ENCODE data around the gene SCAF4.
A peak's percentile ranks its signal among the peaks of the same experiment; 100 is the strongest.

SCAF4 gene

DNA sequence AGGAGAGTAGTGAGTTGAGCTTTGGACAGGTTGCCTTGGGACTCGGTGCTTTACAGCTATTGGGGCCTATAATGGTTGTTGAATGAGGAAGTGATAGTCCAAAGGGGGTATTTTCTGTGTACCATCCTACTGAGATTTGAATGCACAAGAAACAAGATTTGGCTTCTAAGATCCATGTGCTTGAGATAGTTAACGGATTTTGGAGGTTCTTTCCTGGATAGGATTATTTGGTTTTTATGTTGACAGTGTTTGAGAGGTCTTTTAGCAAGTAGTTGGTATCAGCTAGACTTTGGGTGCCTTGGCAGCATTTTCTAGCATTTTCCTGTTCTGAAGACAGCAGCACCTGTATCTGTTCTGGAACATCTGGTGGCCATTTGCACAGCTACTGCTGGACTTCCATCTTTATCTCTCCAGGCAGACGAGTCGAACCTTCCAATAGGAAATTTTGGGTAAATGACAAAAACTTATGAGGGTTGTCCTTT, 3.6 kb upstream of the SCAF4 start:
- DNase-seq = no peak

DNA sequence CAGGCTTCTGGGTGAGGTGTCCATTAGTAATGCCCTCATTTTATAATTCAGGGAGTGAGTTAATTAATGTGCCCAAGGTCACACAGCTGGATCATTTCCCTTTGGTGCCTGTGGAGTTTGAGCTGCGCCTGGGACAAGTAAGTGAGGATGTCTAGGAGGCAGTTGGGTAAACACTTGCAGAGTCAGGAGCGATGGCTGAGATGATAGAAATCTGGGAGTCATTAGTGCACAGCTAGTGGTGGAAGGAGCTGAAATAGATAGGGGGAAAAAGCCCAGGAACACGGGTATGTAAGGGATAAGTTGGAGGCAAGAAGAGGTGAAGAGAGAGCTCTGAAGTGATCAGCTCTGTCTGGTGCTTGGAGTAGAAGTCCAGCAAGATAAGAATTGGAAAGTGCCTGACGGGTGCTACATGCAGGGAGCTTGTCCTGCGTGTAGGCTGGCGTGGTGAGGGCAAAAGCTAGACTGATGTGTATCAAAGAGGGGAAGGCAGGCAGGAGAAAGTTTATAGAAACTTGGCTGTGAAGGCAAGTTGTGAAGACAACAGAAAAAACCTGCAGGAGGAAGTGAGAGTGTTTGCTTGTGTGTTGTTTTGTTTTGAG, 1.7 kb upstream of the SCAF4 start:
- DNase-seq = no peak

DNA sequence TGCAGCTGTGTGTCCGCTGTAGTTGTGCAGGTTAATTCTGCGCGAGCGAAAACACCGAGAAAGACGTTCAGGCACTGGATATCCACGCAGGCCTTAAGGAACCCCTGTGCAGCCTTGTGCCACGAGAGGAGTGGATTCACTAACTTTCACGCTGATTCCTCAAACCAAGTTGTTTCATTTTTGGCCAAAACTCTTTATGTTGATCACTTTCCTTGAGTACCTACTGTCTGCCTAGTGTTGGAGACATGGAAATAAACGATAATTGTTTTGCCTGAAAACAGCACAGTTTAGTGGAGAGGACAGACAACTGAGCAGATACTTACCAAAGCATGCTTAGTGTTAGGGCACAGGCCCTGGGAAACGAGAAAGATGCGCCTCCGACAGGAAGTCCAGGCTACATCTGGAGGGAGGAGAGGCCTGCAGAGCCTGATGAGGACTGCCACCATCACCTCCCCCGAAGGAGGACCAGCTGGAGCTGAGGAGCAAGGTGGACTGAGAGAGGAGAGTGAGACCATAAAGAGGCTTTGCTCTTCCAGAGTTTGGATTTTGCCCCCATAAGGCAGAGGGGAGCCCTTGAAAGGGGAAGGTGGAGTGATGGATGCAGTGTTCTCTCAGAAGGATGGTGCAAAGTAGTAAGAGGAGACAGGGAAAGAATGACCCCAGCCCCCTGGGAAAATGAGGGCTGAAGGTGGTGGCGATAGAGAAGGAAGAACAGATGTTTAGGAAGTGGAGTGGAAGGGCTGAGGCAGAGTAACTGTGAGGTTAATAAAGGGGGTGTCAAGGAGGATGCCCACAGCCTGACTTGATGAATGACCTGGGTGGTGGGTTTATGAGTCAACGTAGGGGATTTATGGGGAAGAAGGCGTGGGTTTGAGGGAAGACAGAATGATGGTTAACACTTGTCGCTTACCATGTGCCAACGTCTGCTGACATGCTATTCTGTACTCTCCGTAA, 956 bp upstream of the SCAF4 start:
- DNase-seq = no peak

DNA sequence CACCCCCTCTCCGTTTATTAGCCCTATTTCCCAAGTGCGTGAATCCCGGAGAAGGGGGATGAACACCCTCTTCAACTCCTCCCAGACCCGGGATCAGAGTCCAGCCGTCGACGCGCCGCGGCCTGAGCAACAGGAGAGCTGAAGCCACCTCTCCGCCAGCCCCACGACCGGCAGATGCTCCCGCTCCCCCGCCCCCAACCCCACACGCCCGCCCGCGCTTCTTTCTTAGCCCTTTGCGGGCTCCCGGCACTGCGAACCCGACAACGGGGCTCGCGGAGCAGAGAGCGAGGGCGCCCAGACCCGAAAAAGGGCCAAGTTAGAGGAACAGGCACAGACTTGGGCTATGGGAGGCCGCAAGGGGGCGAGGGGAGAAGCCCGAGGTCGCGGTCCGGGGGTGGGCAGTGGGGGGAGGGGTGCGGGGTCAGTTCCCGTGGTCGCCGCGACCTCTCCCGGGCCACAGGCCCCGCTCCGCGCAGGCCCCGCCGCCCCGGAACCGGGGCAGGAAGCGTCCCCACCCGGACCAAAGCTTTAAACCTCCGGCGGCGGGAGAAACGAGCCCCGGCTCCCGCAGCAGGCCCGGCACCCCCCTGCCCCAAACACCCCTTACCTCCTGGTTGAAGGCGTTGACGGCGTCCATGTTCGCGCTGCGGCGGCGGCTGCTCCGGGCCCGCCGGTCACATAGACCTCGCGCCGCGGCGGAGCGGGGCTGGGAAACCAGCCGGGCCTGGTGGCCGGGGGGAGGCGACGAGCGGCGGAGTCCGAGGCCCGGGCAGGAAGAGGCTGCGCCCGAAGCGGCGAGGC, 662 bp downstream of the SCAF4 start:
- peak; percentile 40 to 54 (median 42) for DNase-seq

DNA sequence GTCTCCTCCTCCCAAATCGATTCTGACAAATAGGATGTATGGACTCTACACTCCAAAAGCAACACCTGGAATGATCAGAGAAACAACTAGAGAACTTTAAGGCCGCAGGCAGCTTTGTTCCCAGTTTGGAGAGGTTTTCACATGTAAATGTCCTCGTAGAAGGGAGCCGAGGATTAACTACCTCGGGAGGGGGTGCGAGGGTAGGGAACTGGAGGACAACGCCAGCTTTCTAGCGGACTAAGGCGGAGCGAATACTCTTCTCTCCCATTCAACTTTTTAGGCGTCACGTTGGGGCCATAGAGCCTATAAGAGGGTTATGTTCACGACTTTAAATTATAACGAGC, 1.2 kb downstream of the SCAF4 start:
- DNase-seq = no peak

DNA sequence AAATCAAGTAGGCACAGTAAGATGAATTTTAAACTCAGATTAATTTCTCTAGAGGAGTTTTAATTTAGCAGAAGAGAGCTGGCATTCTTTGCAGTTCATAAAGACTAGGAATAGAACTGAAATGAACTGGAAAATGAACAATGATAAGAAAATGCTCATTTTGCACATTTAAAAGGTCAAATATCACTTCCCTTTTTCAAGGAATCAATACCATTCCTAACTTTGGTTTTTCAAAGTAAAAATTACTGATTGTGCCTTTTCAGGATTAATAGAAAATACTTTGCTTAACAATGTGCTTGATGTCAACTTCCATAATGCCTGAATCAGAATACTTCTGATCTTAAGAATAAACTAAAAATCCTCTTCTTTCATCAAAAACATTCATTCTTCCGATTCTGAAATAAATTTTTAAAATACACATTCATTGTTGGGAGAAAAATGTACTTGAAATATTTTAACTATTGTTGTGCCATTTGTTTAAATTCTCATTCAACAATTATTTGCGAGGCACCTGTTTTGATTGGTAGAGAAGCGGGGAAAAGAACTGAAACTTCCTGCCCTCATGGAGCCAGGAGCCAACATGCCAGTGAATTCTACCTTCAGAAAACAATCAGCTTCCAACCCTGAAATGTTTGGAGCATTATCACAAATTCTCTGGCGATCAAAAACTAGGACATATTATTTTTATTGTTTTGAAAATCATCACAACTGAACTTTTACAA, 2.1 kb downstream of the SCAF4 start:
- DNase-seq = no peak

DNA sequence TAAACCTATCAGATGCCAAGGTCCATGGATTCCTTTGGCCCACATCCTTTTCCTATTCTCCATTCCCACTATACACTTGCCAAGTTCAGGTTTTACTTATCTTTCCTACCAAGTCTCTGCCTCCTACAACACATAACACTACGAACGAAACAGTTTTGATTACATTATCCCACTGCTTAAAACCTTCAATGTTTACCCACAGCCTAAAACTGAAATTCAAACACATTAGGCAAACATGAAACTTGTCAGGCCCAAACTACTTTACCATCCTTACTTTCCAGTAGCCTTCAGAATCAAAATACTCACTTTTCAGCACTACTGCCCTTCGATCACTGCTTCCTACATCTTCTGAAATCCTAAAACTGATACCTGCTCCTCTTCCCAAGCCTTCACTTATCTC, 3.0 kb downstream of the SCAF4 start:
- DNase-seq = no peak

DNA sequence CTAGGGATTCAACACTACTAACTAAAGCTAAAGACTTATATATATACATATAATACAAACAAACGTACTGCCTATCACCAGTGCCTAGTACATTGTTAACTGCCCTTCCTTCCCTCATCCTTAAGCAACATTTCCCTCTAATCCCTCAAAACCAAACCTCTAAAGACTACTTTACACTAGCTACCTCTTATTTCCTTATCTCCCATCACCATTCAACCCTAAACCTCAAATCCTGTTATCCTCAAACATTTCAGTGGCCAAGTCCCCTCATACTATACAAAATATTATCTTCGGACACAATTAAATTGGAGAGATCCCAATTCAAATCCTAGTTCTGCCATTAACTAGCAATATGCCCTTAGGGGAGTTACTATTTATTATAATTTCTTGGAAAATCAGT, 3.7 kb downstream of the SCAF4 start:
- no peak for DNase-seq

DNA sequence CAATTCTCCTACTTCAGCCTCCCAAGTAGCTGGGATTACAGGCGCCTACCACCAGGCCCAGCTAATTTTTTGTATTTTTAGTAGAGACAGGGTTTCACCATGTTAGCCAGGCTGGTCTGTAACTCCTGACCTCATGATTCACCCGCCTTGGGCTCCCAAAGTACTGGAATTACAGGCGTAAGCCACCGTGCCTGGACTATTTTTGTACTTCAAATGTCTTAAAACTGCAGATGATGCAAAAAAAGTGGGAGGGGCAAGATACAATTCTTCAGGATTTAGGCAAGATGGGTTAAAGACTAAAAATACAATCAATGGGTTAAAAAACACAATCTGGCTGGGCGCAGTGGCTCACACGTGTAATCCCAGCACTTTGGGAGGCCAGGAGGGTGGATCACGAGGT, 4.7 kb downstream of the SCAF4 start:
- DNase-seq = no peak

DNA sequence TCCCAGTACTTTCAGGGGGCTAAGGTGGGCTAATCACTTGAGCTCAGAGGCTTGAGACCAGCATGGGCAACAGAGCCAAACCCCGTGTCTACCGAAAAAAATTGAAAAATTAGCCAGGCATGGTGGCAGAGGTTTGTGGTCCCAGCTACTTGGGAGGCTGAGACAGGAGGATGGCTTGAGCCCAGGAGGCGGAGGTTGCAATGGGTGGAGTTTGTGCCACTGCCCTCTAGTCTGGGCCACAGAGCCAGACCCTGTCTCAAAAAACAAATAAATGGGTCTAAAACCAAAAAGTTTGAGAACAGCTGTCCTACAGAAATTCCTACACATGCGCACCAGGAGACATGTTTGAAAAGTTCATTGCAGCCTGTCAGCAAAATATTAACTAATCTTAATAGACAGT, 5.5 kb downstream of the SCAF4 start:
- DNase-seq = no peak

DNA sequence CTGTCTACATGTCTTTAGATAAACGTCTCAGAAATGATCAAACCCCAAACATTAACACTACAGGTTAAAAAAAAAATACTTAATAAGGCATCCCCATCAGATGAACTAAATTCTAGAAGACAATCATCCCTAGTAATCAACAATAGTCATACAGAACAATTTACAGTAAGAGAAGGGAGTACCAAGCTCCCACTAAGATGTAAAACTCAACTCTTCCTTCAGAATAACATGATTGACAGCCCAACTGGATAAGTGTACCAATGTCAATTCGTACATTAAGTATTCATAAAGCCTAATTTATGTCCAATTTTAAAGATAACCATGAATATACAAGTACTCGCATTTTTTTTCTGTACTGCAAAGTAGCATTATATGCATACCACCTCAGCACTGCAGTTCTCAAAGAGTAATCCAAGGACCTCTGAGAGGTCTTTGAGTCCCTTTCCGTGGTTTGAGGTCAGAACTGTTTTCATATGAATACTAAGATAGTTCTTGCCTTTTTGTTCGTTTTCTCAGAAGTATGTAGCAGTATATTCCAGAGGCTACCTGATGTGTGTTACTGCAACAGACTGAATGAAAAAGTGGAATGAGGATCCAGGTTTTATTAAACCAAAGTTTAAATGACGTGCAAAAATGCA, 6.6 kb downstream of the SCAF4 start:
- DNase-seq = no peak

DNA sequence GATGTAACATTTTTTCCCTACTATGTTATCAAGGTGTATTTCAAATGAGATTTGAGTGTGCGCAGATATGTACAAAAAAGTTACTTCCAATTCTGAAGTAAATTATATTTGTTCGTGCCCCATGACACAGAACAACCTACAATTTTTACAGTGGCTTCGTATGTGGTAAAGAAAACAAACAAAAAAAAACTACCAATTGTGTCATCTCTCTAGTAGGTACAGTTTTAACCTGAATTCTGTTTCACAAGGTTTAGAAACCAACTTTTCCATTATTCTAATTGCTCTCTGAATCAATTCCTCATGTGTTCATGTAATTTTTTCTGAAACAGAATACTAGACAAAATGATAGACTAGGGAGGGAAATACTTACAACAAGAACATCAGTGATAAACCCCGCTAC, 7.4 kb downstream of the SCAF4 start:
- DNase-seq = no peak

DNA sequence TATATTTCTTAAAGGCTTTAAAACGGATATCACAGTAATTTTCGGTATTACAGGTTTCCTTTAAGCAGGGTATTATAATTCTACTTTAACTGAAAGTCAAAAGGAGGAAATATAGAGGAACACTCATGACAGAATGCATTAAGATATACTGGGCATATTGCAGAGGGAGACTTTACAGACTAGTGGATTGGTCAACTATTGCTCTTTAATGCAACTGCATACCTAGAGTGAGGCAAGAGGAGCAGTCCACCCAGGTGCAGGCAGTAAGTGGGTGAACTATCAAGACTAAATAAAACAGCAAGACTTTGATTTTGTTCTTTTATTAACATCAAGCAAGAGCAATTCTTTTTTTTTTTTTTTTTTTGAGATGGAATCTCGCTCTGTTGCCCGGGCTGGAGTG, 10.5 kb downstream of the SCAF4 start:
- DNase-seq = no peak

DNA sequence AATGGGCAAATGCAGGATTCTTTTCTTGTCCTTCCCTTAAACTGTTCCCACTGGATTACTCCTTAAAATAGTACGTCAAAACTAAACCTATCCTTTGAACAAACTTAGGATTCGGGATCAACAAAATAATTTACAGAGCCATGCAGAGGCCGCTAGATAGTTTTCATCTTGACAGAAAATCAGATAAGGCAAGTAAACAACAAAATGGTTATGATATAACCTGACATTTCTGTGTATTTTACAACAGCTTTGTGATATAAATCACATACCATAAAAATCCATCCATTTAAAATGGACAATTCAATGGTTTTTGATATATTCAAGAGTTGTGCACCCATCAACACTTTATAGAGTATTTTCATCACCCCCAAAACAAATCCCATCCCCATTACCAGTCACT, 11.2 kb downstream of the SCAF4 start:
- DNase-seq = no peak

DNA sequence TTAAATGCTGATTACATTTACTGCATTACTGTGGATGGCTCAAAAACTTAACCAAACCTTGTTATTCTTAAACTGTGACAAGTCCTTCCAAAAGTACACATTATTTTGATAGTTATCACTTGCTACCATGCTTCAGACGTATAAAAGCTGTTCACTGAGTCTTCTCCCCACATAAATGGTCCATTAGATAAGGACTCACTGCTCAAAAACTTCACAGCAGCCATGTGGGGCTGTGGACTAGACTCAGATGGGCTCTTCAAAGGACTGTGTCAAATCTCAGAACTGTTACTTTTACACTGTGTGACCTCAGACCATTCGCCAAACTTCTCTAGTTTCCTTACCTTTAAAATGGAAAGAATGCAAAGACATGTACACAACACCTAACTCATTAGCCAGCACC, 11.6 kb downstream of the SCAF4 start:
- DNase-seq = no peak

DNA sequence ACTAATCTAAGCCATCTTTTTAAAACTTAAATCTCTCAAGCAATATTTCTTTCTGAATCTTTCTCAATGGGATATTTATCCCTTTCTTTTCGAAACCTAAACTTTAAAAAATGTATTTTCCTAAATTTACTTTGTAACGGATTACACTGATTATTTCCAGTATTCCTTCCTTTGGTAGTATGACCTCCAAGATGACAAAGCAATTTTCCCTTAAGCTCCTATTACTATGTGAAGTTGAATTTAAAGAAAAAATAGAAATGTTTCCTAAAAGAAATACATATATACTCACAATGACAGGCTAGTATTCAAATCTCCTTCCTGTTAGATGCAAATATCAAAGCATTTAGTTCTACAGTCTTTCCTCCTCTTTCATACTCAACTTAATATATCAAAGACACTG, 15.8 kb downstream of the SCAF4 start:
- DNase-seq = no peak

DNA sequence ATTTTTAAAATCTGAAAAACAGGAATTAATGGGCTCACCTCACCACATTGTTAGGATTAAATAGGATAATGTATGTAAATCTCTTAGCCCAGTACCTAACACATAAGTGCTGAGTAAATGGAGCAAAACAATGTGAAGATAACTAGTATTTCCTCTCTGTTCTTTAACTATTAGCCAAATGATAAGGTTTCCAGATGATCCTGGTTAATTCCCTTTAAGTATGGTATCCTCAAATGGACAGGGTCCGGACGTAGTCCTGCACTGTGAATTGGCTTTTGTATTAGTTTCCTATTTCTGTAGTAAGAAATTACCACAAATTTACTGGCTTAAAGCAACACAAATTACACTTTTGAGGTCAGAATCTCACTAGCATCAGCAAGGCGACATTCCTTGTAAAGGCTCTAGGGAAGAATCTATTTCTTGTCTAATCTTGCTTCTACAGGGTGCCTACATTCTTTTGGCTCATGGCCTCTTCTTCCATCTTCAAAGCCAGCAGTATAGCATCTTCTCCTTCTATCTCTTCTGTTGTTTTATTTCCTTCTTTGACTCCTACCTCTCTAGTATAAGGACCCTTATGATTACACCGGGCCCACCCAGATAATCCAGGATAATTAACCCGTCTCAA, 17.1 kb downstream of the SCAF4 start:
- no peak for DNase-seq

DNA sequence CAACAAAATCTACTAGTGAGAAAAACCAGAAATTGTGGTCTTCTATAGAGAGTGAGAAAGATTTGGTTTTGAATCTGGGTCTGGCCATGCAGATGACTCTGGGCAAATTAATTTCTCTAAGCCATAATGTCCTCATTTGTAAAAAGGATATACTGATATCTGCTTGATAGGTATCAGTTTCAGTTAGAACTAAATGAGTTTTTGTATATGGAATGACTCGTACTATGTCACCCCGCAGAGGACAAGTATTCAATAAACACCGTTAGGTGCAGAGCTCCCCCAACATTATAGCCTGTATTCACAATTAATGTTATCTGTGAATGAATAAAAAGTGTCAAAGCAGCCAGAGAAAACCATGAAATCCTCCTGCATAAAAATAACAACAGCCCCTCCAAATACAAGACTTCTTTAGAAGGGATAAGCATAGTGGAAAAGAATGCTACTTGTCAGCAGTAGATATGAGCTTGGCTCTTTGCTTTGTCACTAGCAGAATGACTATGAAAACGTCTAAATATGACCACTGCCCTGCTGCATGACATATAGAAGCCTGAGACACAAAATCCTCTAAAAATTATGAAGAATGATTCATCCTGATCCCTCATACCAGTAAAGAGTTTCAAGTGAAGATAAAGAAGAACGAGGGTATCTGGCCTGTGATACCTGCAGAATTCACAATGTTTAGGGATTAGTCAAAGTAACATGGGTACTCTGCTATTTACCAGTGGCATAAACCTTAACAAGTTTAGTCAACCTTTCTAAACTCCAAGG, 17.8 kb downstream of the SCAF4 start:
- DNase-seq = no peak

DNA sequence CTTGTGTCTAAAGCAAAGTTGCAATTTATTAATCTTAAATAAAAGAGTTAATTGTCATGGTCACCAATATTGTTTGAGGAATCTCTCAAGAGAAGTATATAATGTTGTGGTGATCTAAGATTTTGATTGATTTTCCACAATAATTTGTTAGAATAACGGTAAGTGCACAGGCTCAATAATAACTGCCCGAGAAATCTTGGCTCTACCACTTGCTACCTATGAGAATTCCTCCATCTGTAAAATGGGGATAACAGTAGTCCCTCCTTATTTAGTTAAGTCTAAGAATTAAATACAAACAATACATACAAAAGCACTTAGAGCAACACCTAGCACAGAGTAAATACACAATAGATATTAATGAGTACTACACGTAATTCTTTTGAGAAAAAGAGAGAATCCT, 18.8 kb downstream of the SCAF4 start:
- no peak for DNase-seq

DNA sequence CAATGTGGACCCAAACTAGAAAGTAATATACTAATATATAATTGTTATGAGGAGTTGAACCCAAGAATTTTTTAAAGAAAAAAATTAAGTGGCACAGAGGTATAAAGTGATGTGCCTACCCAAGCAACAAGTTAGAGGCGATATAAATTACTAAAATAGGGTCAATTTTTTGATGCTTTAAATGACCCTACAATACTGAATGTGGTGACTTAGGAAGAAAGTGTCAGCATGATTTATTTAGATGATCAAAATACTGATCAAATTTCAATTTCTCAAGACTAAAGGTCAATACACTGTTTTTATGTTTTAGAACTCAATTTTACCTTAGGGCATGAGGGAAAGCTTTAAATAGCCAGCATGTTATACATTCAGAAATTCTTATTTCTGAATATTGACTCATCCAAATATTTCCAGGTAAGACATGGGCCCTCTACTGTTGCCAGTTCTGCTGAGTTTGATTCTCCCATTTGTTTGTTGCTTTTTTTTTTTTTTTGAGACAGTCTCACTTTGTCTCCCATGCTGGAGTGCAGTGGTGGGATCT, 20.1 kb downstream of the SCAF4 start:
- DNase-seq = no peak

DNA sequence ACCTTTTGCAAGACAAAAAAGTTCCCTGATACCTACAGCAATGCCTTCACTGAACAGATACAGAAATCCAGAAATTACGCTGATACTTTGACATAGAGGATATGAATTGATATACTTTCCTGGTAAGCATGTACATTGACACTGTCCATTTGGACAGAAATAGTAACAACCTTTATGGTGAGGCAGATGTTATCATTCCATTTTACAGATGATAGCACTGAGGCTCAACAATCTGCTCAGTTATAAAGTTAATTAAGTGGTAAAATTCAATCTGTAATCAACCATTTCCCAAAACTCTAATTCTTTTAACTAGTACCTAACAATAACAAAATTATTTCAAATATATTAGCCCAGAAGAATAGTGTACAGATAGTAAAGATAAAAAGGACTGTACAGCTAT, 20.6 kb downstream of the SCAF4 start:
- no peak for DNase-seq
